ENCODE measurements around the gene SPAG9. TPM values are rescaled to one million over a fixed set of nuclear protein-coding genes. Genes with fewer than 3 reads are reported as not detected.

SPAG9 gene
- polyA plus RNA-seq, 1 donor from 2014 or later = 201 TPM

GRCh38 chr17:50981279-50981678, 139.4 kb downstream of the SPAG9 start:
- Histone ChIP-seq H3K36me3 (ENCODE audit: insufficient read depth, low read length) (peaks cover 28% of the 10 kb centered on the region), H3K79me2 (replicated peaks; ENCODE audit: insufficient read depth, low read length) (no peaks in the 10 kb centered on the region), H3K27ac (ENCODE audit: low read length) (no peak overlapping the region), H3F3A (ENCODE audit: insufficient read depth, low read length, poor library complexity, severe bottlenecking) (no peaks in the 10 kb centered on the region), H3K9ac (ENCODE audit: low read length) (no peak overlapping the region), H4K20me1 (ENCODE audit: insufficient read depth) (no peaks in the 10 kb centered on the region), H3K9me3 (ENCODE audit: low read length) (no peaks in the 10 kb centered on the region), H3K4me3 (ENCODE audit: low read length) (no peak overlapping the region), H2AFZ (ENCODE audit: low read depth, low read length) (no peak overlapping the region), H3K9me2 (ENCODE audit: insufficient read depth, low read length) (no peaks in the 10 kb centered on the region), H3K27me3 (ENCODE audit: insufficient read depth, low read depth, low read length) (no peaks in the 10 kb centered on the region), H3K4me2 (ENCODE audit: low read length) (no peak overlapping the region)
- TF ChIP-seq RAD21 (conservative IDR thresholded peaks at IDR 0.05) (no peak), SMC3 (conservative IDR thresholded peaks at IDR 0.05; ENCODE audit: poor library complexity) (no peak), EZH2 (IDR thresholded peaks at IDR 0.05; ENCODE audit: borderline replicate concordance, insufficient read depth, low read length, poor library complexity, severe bottlenecking) (no peak), TAF1 (IDR thresholded peaks at IDR 0.05; ENCODE audit: low read depth) (no peak), MXI1 (conservative IDR thresholded peaks at IDR 0.05; ENCODE audit: poor library complexity, severe bottlenecking) (no peak), CTCF (IDR thresholded peaks at IDR 0.05; ENCODE audit: poor library complexity, severe bottlenecking) (no peak), EP300 (conservative IDR thresholded peaks at IDR 0.05; ENCODE audit: poor library complexity, severe bottlenecking) (no peak), POLR2AphosphoS5 (IDR thresholded peaks at IDR 0.05) (no peak), REST (IDR thresholded peaks at IDR 0.05; ENCODE audit: borderline replicate concordance) (no peak)

GRCh38 chr17:50979524-50979927, 141.1 kb downstream of the SPAG9 start:
- Histone ChIP-seq H3K79me2 (replicated peaks; ENCODE audit: insufficient read depth, low read length) (no peaks in the 10 kb centered on the region), H3K4me2 (ENCODE audit: low read length) (no peak overlapping the region), H3K27me3 (ENCODE audit: insufficient read depth, low read depth, low read length) (no peaks in the 10 kb centered on the region), H4K20me1 (ENCODE audit: insufficient read depth) (no peaks in the 10 kb centered on the region), H3K9ac (ENCODE audit: low read length) (no peak overlapping the region), H3K4me3 (ENCODE audit: low read length) (no peak overlapping the region), H3K36me3 (ENCODE audit: insufficient read depth, low read length) (peaks cover 29% of the 10 kb centered on the region), H3K9me2 (ENCODE audit: insufficient read depth, low read length) (no peaks in the 10 kb centered on the region), H2AFZ (ENCODE audit: low read depth, low read length) (no peak overlapping the region), H3K9me3 (ENCODE audit: low read length) (no peaks in the 10 kb centered on the region), H3K27ac (ENCODE audit: low read length) (no peak overlapping the region), H3F3A (ENCODE audit: insufficient read depth, low read length, poor library complexity, severe bottlenecking) (no peaks in the 10 kb centered on the region)
- TF ChIP-seq EZH2 (IDR thresholded peaks at IDR 0.05; ENCODE audit: borderline replicate concordance, insufficient read depth, low read length, poor library complexity, severe bottlenecking) = no peak

All from neural cell (in vitro differentiated cells).